A673 (cell line): ENCODE data around the gene DNAJB14. TPM values are rescaled to one million over a fixed set of nuclear protein-coding genes. Genes with fewer than 3 reads are reported as not detected.

ENCODE experiments used
- BruUV-seq: library from RNA; stranded (reverse); fragments of 400-500 nt; replicated peaks from 2 replicates; lab custom pipeline; 2021; lab: Mats Ljungman, UMichigan
- CTCF ChIA-PET: fragments of 300-600 bp; sonication (Branson Sonifier 250); formaldehyde crosslinking; loops from one replicate; lab custom pipeline; 2022; ENCODE audit warnings: antibody characterized with exemption; lab: Charles Lee
- POLR2A ChIA-PET: fragments of 300-600 bp; sonication (Branson Sonifier 250); formaldehyde crosslinking; loops from one replicate; lab custom pipeline; 2022; ENCODE audit warnings: antibody characterized with exemption; ENCODE audit not compliant: low non-redundant PET; lab: Charles Lee
- DNase-seq: peaks from one replicate; pipeline ENCODE4 v3.0.0-alpha.2; 2015; ENCODE audit warnings: low spot score
- H3K27ac ChIP-seq: fragments of 200-600 bp; sonication (generic); 2 replicates; pipeline ENCODE4 v1.5.1; 2016; ENCODE audit warnings: mixed run types, low read depth, mild to moderate bottlenecking, mixed read lengths, antibody characterized with exemption, low read length; ENCODE audit not compliant: poor library complexity, severe bottlenecking
- H3K27me3 ChIP-seq: fragments of 200-600 bp; sonication (generic); replicated peaks from 2 replicates; pipeline ENCODE4 v1.6.1; 2017; ENCODE audit warnings: mixed run types, low read depth, mild to moderate bottlenecking, mixed read lengths, antibody characterized with exemption, low read length; ENCODE audit not compliant: insufficient read depth, poor library complexity
- H3K36me3 ChIP-seq: fragments of 200-600 bp; sonication (generic); 2 replicates; pipeline ENCODE4 v1.6.1; 2016; ENCODE audit warnings: mixed run types, mild to moderate bottlenecking, mixed read lengths, antibody characterized with exemption, low read length; ENCODE audit not compliant: insufficient read depth, poor library complexity, severe bottlenecking
- H3K4me1 ChIP-seq: fragments of 200-600 bp; sonication (generic); 2 replicates; pipeline ENCODE4 v1.6.1; 2017; ENCODE audit warnings: mixed run types, mild to moderate bottlenecking, mixed read lengths, antibody characterized with exemption, low read length; ENCODE audit not compliant: insufficient read depth, poor library complexity, severe bottlenecking
- H3K4me3 ChIP-seq: fragments of 200-600 bp; sonication (generic); 2 replicates; pipeline ENCODE4 v1.5.1; 2016; ENCODE audit warnings: low read depth, mixed run types, mild to moderate bottlenecking, mixed read lengths, low read length; ENCODE audit not compliant: poor library complexity, severe bottlenecking
- H3K9me3 ChIP-seq: fragments of 200-600 bp; sonication (generic); 2 replicates; pipeline ENCODE4 v1.6.1; 2016; ENCODE audit warnings: mixed run types, low read depth, mild to moderate bottlenecking, mixed read lengths, antibody characterized with exemption, low read length; ENCODE audit not compliant: poor library complexity, severe bottlenecking
- CTCF ChIP-seq: fragments of 300-800, 200-600 bp; sonication (generic); conservative IDR thresholded peaks from 2 replicates; pipeline ENCODE4 v1.5.1; 2017; ENCODE audit warnings: low read depth, mild to moderate bottlenecking, antibody characterized with exemption, low read length, moderate library complexity, mixed read lengths
- EZH2 ChIP-seq: fragments of 200-600 bp; sonication (generic); IDR thresholded peaks from 2 replicates; pipeline ENCODE4 v1.6.1; 2017; ENCODE audit warnings: borderline replicate concordance, low read depth, mild to moderate bottlenecking, mixed read lengths, antibody characterized with exemption, low read length; ENCODE audit not compliant: poor library complexity, severe bottlenecking
- intact Hi-C: fragments of 100-400 bp; cut with micrococcal nuclease; formaldehyde crosslinking; loops from one replicate; pipeline ENCODE4 v1.10.0; 2022; ENCODE audit not compliant: unreplicated experiment
- total RNA-seq: library from RNA; stranded (reverse); gene quantifications from 2 replicates; pipeline ENCODE4 v1.2.3, GENCODE V29; 2021

The DNAJB14 gene
- total RNA-seq, 1 experiment from 2014 or later: 36.4 TPM

GRCh38 chr4:99853999-99854398, 92.4 kb downstream of the DNAJB14 start:
- BruUV-seq: no TSS peak
- Histone ChIP-seq H3K4me1 (no peaks in the 10 kb centered on the region), H3K4me3 (no peak overlapping the region), H3K27ac (no peak overlapping the region), H3K27me3 (peaks cover 14% of the 10 kb centered on the region), H3K9me3 (no peaks in the 10 kb centered on the region), H3K36me3 (no peaks in the 10 kb centered on the region)
- ChIA-PET CTCF (no interaction called here), POLR2A (no interaction called here)
- intact Hi-C loops: no loop called here
- TF ChIP-seq EZH2 (no peak), CTCF (no peak)
- DNase-seq: no peak

- intact Hi-C loops: no loop called here
- H3K36me3 ChIP-seq: no peaks in the 10 kb centered on the region
- CTCF ChIA-PET: no interaction called here
Observed at GRCh38 chr4:99853190-99853589, 93.2 kb downstream of the DNAJB14 start.

GRCh38 chr4:99852199-99852749, 94.1 kb downstream of the DNAJB14 start:
- ChIA-PET POLR2A (no interaction called here), CTCF (no interaction called here)
- H3K27me3 ChIP-seq: no peaks in the 10 kb centered on the region
- H3K9me3 ChIP-seq: no peaks in the 10 kb centered on the region
- no peak overlapping the region for H3K4me3 ChIP-seq
- TF ChIP-seq EZH2: no peak
- H3K36me3 ChIP-seq: no peaks in the 10 kb centered on the region
- intact Hi-C loops: no loop called here
- no peak overlapping the region for H3K27ac ChIP-seq
- H3K4me1 ChIP-seq: no peaks in the 10 kb centered on the region
- no peak for DNase-seq
- BruUV-seq: no TSS peak

More at GRCh38 chr4:99853190-99853589, 93.2 kb downstream of the DNAJB14 start:
- H3K9me3 ChIP-seq: no peaks in the 10 kb centered on the region
- TF ChIP-seq CTCF: no peak
- no peak for TF ChIP-seq EZH2
- BruUV-seq: no TSS peak
- no peaks in the 10 kb centered on the region for H3K4me1 ChIP-seq
- DNase-seq: no peak
- H3K27me3 ChIP-seq: peaks cover 6% of the 10 kb centered on the region
- POLR2A ChIA-PET: no interaction called here
- H3K4me3 ChIP-seq: no peak overlapping the region
- no peak overlapping the region for H3K27ac ChIP-seq

- no TSS peak for BruUV-seq
- ChIA-PET POLR2A (no interaction called here), CTCF (no interaction called here)
Observed at GRCh38 chr4:99848591-99849001, 97.8 kb downstream of the DNAJB14 start.

More at GRCh38 chr4:99848591-99849001, 97.8 kb downstream of the DNAJB14 start:
- Histone ChIP-seq H3K36me3 (no peaks in the 10 kb centered on the region), H3K27ac (no peak overlapping the region), H3K4me1 (no peaks in the 10 kb centered on the region), H3K4me3 (no peak overlapping the region), H3K9me3 (no peaks in the 10 kb centered on the region), H3K27me3 (no peaks in the 10 kb centered on the region)
- DNase-seq: no peak
- intact Hi-C loops: no loop called here
- no peak for TF ChIP-seq EZH2
